Measurements from ENCODE around the gene NRXN3.
"Not testable (repeated sequence)": the region's sequence is repeated elsewhere in the genome, so short reads cannot be mapped to it uniquely, and the experiment has no call there.

NRXN3 gene

GRCh38 chr14:78974691-78975090, 804.5 kb downstream of the NRXN3 start:
- H3K4me3 ChIP-seq (ENCODE audit: low read depth, low read length): no peak overlapping the region

GRCh38 chr14:78975734-78976133, 805.6 kb downstream of the NRXN3 start:
- H3K4me3 ChIP-seq (ENCODE audit: low read depth, low read length): no peak overlapping the region

- H3K4me3 ChIP-seq (ENCODE audit: low read depth, low read length): no peak overlapping the region
These were observed 808.7 kb downstream of the NRXN3 start for GRCh38 chr14:78978896-78979295.

DNA sequence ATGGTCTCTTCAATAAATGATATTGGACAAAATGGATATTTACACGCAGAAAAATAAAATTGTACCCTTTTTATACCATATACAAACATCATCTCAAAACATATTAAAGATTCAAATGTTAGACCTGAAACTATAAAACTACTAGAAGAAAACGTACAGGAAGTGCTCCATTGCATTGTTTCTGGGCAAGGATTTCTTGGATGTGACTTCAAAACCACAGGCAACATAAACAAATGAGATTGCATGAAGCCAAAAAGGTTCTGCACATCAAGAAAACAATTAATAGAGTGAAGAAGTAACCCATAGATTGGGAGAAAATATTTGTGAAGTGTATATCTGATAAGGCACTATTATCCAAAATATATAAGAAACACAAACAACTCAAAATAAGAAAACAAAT, 812.4 kb downstream of the NRXN3 start:
- no peak overlapping the region for H3K4me3 ChIP-seq (ENCODE audit: low read depth, low read length)

DNA sequence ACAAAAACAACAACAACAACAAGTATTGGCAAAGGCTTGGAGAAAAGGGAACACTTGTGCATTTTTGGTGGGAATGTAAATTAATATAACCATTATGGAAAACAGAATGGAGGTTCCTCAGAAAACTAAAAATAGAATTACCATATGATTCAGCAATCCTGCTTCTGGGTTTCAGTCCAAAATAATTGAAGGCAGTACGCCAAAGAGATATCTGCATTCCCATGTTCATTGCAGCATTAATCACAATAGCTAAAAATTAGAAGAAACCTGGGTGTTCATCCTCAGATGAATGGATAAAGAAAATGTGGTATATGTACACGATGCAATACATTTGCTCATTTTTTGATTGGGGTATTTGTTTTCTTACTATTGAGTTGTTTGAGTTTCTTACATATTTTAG, 813.0 kb downstream of the NRXN3 start:
- H3K4me3 ChIP-seq (ENCODE audit: low read depth, low read length): no peak overlapping the region

- no peak overlapping the region for H3K4me3 ChIP-seq (ENCODE audit: low read depth, low read length)
These were observed 815.7 kb downstream of the NRXN3 start for GRCh38 chr14:78985668-78986381.

GRCh38 chr14:78986989-78987388, 816.8 kb downstream of the NRXN3 start:
- H3K4me3 ChIP-seq (ENCODE audit: low read depth, low read length): no peak overlapping the region

GRCh38 chr14:78989221-78989620, 819.0 kb downstream of the NRXN3 start:
- no peak overlapping the region for H3K4me3 ChIP-seq (ENCODE audit: low read depth, low read length)

DNA sequence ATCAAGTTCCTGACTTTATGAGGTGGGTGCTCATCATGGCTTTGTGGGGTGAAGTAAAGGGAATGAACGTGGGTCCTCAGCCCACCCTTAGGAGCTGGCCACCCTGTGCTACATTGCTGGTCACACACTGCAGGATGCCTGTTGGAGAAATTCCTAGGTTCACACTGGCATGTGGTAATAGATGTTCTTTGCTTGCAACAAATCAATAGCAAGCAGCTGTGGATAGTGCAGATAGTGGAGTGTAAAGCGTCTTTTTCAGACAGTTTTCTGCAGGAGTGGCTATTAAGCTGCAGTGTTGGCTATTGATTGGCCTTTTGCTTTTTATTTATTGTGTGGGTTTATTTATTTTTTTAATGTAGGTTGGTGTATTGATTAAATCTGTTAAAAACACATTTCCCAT, 822.7 kb downstream of the NRXN3 start:
- no peak overlapping the region for H3K4me3 ChIP-seq (ENCODE audit: low read depth, low read length)

DNA sequence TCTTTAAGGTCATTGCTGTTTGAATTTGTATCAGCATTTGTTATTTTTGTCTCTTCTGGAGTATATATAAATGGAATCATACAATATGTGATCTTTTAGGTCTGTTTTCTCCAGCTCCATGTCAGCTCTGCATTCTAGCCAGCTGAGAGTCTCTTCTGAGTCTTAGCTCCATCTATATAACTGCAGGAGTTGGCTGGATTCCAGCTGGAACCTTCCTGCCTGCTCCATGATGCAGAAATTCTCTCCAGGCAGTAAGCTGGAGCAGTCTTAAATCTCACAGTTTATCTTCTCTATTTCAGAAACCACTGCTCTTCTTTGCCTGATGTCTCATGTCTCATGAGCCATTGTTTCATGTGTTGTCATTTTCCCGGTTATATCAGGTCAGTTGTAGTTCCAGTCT, 827.6 kb downstream of the NRXN3 start:
- no peak overlapping the region for H3K4me3 ChIP-seq (ENCODE audit: low read depth, low read length)

- no peak overlapping the region for H3K4me3 ChIP-seq (ENCODE audit: low read depth, low read length)
These were observed 839.1 kb downstream of the NRXN3 start for GRCh38 chr14:79009286-79009685.

DNA sequence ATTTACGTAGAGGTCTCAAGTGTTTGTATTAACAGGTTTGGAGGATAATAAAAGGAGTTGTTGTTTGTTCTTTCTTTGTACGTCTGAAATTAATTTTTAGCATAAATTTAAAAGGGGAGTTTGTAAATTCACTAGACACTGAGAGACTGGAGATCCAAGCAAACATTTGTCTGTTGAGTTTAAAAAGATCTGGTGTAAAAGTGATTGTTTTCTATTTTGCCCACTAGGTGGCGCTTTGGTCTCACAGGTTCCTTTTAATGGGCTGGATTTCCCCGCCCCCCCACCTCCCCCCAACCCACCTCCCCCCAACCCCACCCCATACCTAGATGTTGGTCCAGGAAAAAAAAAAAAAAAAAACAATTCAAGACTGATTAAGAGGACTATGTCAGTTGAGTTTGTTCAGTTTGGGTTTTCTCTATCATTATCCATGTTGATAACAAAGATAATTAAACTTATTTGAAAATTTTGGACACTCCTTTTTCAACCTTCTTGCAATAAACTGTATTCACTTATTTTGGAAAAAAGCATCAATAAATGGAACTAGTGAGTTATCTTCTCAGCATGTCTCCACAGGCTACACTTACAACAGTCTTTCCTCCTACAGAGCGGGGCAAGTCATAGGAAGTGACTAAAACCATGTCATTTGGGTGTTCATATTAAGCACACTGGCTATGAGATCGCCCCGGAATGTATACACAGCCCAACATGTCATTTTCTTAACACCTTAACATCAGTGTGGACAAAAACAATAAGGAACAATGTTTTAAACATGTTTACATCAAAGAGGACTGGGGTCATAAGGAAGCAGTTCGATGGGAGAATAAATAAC, 841.1 kb downstream of the NRXN3 start:
- H3K4me3 ChIP-seq (ENCODE audit: low read depth, low read length): no peak overlapping the region

DNA sequence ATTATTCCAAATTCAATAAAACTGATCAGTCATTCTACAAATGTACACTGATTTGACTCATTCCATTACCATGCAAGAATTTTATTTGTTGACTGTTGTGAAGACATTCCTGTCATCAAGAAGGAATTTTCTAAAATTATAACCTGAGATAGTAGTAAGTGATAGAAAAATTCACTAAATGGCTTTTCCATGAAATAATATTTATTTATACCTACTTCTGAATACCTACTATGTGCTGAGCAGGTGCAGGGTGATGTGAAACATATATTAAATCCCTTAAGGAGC, 841.7 kb downstream of the NRXN3 start:
- H3K4me3 ChIP-seq (ENCODE audit: low read depth, low read length): no peak overlapping the region

- no peak overlapping the region for H3K4me3 ChIP-seq (ENCODE audit: low read depth, low read length)
These were observed 846.8 kb downstream of the NRXN3 start for GRCh38 chr14:79016828-79017505.

GRCh38 chr14:79017561-79017960, 847.4 kb downstream of the NRXN3 start:
- H3K4me3 ChIP-seq (ENCODE audit: low read depth, low read length): no peak overlapping the region

- H3K4me3 ChIP-seq (ENCODE audit: low read depth, low read length): no peak overlapping the region
These were observed 848.7 kb downstream of the NRXN3 start for GRCh38 chr14:79018836-79019235.

DNA sequence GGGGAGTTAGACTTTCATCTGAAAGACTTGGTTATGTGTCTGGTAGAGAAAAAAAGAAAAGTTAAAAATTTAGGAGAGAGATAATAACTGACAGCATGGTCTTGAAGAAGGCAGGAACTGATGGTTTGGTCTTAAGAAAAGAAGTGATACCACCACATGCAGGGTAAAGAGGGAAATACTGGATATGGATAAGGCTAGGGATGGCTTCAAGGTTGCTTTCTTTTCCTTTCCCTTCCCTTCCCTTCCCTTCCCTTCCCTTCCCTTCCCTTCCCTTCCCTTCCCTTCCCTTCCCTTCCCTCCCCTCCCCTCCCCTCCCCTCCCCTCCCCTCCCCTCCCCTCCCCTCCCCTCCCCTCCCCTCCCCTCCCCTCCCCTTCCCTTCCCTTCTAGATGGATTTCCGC, 849.7 kb downstream of the NRXN3 start:
- not testable (repeated sequence) for H3K4me3 ChIP-seq (ENCODE audit: low read depth, low read length)

- no peak overlapping the region for H3K4me3 ChIP-seq (ENCODE audit: low read depth, low read length)
These were observed 851.6 kb downstream of the NRXN3 start for GRCh38 chr14:79021766-79022165.

- H3K4me3 ChIP-seq (ENCODE audit: low read depth, low read length): no peak overlapping the region
These were observed 857.0 kb downstream of the NRXN3 start for GRCh38 chr14:79027138-79027537.

GRCh38 chr14:79028281-79028680, 858.1 kb downstream of the NRXN3 start:
- no peak overlapping the region for H3K4me3 ChIP-seq (ENCODE audit: low read depth, low read length)

GRCh38 chr14:79036441-79036840, 866.3 kb downstream of the NRXN3 start:
- no peak overlapping the region for H3K4me3 ChIP-seq (ENCODE audit: low read depth, low read length)

- H3K4me3 ChIP-seq (ENCODE audit: low read depth, low read length): no peak overlapping the region
These were observed 866.9 kb downstream of the NRXN3 start for GRCh38 chr14:79037106-79037505.

Data from iPS-11a (cell line).